Endothelial cell of umbilical vein (primary cell): Measurements from ENCODE around the gene RAC2.

Source experiments
- EZH2 ChIP-seq: IDR thresholded peaks from 2 replicates; pipeline ENCODE4 v1.6.1; 2012; ENCODE audit warnings: borderline replicate concordance, low read depth, mild to moderate bottlenecking, moderate library complexity, low read length, inconsistent platforms; ENCODE audit not compliant: severe bottlenecking
- FOS ChIP-seq: IDR thresholded peaks from 2 replicates; pipeline ENCODE4 v1.6.1; 2011; ENCODE audit warnings: mild to moderate bottlenecking, low read length, moderate library complexity, borderline replicate concordance; ENCODE audit not compliant: insufficient read depth
- GATA2 ChIP-seq: IDR thresholded peaks from 2 replicates; pipeline ENCODE4 v1.7.0; 2011; ENCODE audit warnings: low read depth, mild to moderate bottlenecking, moderate library complexity, mixed read lengths, low read length; ENCODE audit not compliant: insufficient read length, insufficient read depth
- JUN ChIP-seq: IDR thresholded peaks from 2 replicates; pipeline ENCODE4 v1.6.1; 2011; ENCODE audit warnings: borderline replicate concordance, low read depth; ENCODE audit not compliant: insufficient read length, insufficient read depth
- MYC ChIP-seq: IDR thresholded peaks from one replicate; pipeline ENCODE4 v1.6.1; 2011; ENCODE audit warnings: mild to moderate bottlenecking, low read depth, low read length
- POLR2A ChIP-seq: IDR thresholded peaks from 2 replicates; pipeline ENCODE4 v1.6.1; 2012; ENCODE audit warnings: low read depth, mild to moderate bottlenecking, control low read depth, low read length
- POLR2AphosphoS5 ChIP-seq: IDR thresholded peaks from 2 replicates; pipeline ENCODE4 v1.6.1; 2012; ENCODE audit warnings: low read depth, mild to moderate bottlenecking, control low read depth, low read length, moderate library complexity; ENCODE audit not compliant: insufficient read depth
- TF ChIP-seq, protein P1 (sequence below), 2 donors: IDR thresholded peaks; 1 replicate in 1 of 2; 2 replicates in 1 of 2; pipeline ENCODE4 v1.5.1; 2011; ENCODE audit warnings: low read length in 2 of 2, mild to moderate bottlenecking in 2 of 2, moderate library complexity in 2 of 2, control low read depth in 1 of 2, inconsistent platforms in 1 of 2, low read depth in 1 of 2; ENCODE audit not compliant: insufficient read depth in 1 of 2; ENCODE audit errors: extremely low read depth in 1 of 2
- TF ChIP-seq, protein P2 (sequence below): IDR thresholded peaks from 2 replicates; pipeline ENCODE4 v1.6.1; 2011; ENCODE audit not compliant: insufficient read depth, insufficient read length

DNA sequence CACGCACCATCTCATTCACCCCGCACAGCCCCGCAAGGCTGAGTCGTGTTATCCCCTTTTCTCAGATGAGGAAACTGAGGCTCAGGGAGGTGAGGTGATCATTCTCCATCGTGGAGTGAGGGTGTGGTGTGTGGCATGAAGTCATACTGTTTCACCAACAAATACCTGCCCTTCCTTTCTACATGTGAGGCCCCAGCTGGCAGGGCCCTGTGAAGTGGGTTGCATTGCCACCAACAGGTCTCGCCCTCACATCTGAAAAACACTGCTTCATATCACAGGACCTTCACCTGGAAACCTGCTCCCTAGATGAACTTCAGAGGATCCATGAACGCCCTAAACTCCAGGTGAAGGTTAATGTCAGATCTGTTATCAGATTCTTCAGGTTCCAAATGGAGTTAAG lies 36.1 kb downstream of the RAC2 start:
- TF ChIP-seq, protein P1, sequence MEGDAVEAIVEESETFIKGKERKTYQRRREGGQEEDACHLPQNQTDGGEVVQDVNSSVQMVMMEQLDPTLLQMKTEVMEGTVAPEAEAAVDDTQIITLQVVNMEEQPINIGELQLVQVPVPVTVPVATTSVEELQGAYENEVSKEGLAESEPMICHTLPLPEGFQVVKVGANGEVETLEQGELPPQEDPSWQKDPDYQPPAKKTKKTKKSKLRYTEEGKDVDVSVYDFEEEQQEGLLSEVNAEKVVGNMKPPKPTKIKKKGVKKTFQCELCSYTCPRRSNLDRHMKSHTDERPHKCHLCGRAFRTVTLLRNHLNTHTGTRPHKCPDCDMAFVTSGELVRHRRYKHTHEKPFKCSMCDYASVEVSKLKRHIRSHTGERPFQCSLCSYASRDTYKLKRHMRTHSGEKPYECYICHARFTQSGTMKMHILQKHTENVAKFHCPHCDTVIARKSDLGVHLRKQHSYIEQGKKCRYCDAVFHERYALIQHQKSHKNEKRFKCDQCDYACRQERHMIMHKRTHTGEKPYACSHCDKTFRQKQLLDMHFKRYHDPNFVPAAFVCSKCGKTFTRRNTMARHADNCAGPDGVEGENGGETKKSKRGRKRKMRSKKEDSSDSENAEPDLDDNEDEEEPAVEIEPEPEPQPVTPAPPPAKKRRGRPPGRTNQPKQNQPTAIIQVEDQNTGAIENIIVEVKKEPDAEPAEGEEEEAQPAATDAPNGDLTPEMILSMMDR (IDR thresholded peaks at IDR 0.05; ENCODE audit: extremely low read depth in 1 of 2, insufficient read depth in 1 of 2, low read depth in 1 of 2, low read length in 2 of 2), result no peak
- TF ChIP-seq EZH2 (no peak), POLR2A (no peak), POLR2AphosphoS5 (no peak), JUN (no peak), MYC (no peak), GATA2 (no peak), FOS (no peak)
- TF ChIP-seq, protein P2, sequence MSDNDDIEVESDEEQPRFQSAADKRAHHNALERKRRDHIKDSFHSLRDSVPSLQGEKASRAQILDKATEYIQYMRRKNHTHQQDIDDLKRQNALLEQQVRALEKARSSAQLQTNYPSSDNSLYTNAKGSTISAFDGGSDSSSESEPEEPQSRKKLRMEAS, result no peak
